ENCODE data around the gene VSIR. TPM values are rescaled to one million over a fixed set of nuclear protein-coding genes. Genes with fewer than 3 reads are reported as not detected.

VSIR gene
- total RNA-seq, 4 donors from 2014 or later: 54.3 to 77.0 (median 61.6) TPM

DNA sequence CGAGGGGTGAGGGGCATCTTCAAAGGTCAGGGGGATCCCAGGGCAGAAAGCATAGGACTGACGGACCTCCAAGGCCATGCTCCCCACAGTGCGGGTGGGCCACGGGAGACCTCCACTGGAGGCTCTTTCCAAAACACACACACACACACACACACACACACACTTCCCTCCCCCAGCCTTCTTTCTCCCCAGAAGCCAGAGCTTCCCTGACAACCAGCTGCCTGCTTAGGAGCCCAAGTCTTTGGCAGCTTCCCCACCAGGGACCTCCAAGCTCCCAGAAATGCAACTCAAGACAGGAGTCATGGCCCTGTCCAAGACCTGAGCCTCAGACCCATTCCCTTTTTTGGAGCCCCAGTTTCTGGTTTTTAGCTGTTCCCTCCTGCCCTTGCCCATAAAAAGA, 53.0 kb downstream of the VSIR start:
- no peaks in the 10 kb centered on the region for H3K36me3 ChIP-seq
- no peak overlapping the region for H3K4me3 ChIP-seq
- H3K4me1 ChIP-seq: peaks cover 2 to 10% (median 2%) of the 10 kb centered on the region in 4 donors
- intact Hi-C loops (cut with DNase I; ENCODE audit: low total_unique reads): no loop called here
- DNase-seq: no peak
- H3K27me3 ChIP-seq: no peaks in the 10 kb centered on the region
- WGBS, 2 donors (ENCODE audit: low coverage in 1 of 2): 75% methylated on average over 2 of the region's 4 CpGs; no CpG with 5 or more reads in 1 of the 2 donors
- no peaks in the 10 kb centered on the region for H3K9me3 ChIP-seq
- H3K27ac ChIP-seq: no peak overlapping the region
- in situ Hi-C loops (cut with MboI; ENCODE audit: low pct_ligation_motif_present in 1 of 4, low pct_unique_long_range_greater_than_20kb in 1 of 4, low sequenced_read_pairs in 3 of 4): loop anchor here (10.0 to 25.0 kb wide), 3 partner anchors 55 to 333 kb away; partner anchors contain the start of genes CDH23 (in 2 of the 4) and VSIR (in 1 of the 4)
- no peak for TF ChIP-seq POLR2A (IDR thresholded peaks at IDR 0.05)
- TF ChIP-seq POLR2AphosphoS5 (IDR thresholded peaks at IDR 0.05): no peak
- TF ChIP-seq EP300 (IDR thresholded peaks at IDR 0.05; ENCODE audit: low read depth): no peak
- TF ChIP-seq, protein P1, sequence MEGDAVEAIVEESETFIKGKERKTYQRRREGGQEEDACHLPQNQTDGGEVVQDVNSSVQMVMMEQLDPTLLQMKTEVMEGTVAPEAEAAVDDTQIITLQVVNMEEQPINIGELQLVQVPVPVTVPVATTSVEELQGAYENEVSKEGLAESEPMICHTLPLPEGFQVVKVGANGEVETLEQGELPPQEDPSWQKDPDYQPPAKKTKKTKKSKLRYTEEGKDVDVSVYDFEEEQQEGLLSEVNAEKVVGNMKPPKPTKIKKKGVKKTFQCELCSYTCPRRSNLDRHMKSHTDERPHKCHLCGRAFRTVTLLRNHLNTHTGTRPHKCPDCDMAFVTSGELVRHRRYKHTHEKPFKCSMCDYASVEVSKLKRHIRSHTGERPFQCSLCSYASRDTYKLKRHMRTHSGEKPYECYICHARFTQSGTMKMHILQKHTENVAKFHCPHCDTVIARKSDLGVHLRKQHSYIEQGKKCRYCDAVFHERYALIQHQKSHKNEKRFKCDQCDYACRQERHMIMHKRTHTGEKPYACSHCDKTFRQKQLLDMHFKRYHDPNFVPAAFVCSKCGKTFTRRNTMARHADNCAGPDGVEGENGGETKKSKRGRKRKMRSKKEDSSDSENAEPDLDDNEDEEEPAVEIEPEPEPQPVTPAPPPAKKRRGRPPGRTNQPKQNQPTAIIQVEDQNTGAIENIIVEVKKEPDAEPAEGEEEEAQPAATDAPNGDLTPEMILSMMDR (IDR thresholded peaks at IDR 0.05): no peak

DNA sequence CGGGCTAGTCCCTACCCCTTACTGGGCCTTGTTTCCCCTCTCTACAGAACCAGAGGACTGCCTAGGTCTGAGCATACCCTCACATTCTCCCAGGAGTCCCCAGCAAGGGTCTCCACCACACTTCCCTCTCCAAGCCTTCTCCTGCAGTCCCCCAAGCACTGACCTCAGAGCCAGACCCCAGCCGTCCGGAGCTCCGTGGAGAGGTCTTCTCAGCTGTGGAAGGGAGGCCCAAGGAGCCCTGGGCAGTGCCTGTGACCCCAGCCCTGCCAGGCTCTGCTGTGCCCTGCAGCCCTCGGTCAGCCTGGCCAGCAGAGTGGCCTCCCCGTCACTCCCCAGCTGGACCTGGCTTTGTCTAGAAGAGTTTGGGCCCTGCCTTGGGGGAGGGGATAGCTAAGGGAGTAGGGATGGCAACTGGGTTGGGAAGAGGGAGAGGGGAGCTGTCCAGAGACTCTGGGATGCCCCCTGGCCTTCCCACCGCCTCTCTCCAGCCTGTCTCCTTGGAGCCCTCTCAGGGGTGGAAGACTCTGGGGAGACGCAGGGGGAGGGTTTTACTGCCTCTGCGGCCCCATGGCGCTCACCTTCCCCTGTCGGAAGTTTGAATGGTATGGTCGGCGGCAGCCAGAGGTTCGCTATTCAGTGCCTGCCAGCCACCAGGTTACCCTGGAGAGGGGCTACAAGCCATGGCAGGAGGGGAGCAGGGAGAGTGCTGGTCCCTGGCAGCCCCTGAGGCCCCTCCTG, 53.7 kb downstream of the VSIR start, which contains the start of gene C10orf105:
C10orf105 (minus strand) TSS at position 315 of the 738 bp plus-strand sequence. CDS start 3,441 bp downstream, outside the sequence.
- Histone ChIP-seq H3K36me3 (no peaks in the 10 kb centered on the region), H3K4me1 (peaks cover 8 to 17% (median 9%) of the 10 kb centered on the region in 4 donors), H3K9me3 (no peaks in the 10 kb centered on the region), H3K27me3 (no peaks in the 10 kb centered on the region), H3K4me3 (no peak within 1 kb of the TSS), H3K27ac (peak within 1 kb of the TSS; percentile 1 to 28 (median 10))
- DNase-seq: no peak
- intact Hi-C loops (cut with DNase I; ENCODE audit: low total_unique reads) (no loop called here), in situ Hi-C loops (cut with MboI; ENCODE audit: low pct_ligation_motif_present in 1 of 4, low pct_unique_long_range_greater_than_20kb in 1 of 4, low sequenced_read_pairs in 3 of 4) (loop anchor here (10.0 to 25.0 kb wide), 3 partner anchors 55 to 332 kb away; partner anchors contain the start of genes CDH23 (in 2 of the 4) and VSIR (in 2 of the 4))
- TF ChIP-seq, protein P1 (IDR thresholded peaks at IDR 0.05): no peak
- TF ChIP-seq POLR2AphosphoS5 (IDR thresholded peaks at IDR 0.05) (no peak), EP300 (IDR thresholded peaks at IDR 0.05; ENCODE audit: low read depth) (no peak), POLR2A (IDR thresholded peaks at IDR 0.05) (no peak)
- 94 to 100% methylated on average over 3 to 13 of the region's 14 CpGs for WGBS, 2 donors (ENCODE audit: low coverage in 1 of 2)

DNA sequence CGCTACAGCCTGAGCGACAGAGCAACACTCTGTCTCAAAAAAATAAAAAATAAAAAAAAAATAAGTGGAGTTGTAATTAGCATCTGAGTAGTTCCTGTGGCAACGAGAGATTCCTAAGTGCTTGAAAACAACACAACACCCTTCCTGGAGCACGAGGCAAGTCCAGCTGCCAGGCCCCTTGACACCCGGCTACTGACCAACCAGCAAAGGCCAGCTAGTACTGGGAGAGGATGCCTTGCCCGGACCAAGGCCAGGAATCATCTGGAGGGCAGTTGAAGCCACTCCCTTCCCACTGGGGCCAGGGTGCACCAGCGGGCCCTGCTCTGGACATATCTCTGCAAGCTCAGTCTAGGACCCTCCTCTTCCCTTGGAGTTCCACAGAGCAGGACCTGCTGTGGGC, 54.3 kb downstream of the VSIR start:
- in situ Hi-C loops (cut with MboI; ENCODE audit: low pct_ligation_motif_present in 1 of 4, low pct_unique_long_range_greater_than_20kb in 1 of 4, low sequenced_read_pairs in 3 of 4): loop anchor here in 3 of 4 donors (10.0 to 25.0 kb wide), 3 partner anchors 56 to 332 kb away; partner anchors contain the start of genes CDH23 (in 2 of the 3) and VSIR (in 1 of the 3)

More for the DNA sequence above, 54.3 kb downstream of the VSIR start:
- Histone ChIP-seq H3K27ac (peak overlapping the region in 1 of 4 donors; percentile 20), H3K4me3 (no peak overlapping the region), H3K36me3 (no peaks in the 10 kb centered on the region), H3K27me3 (no peaks in the 10 kb centered on the region), H3K9me3 (no peaks in the 10 kb centered on the region), H3K4me1 (peaks cover 14 to 23% (median 15%) of the 10 kb centered on the region in 4 donors)
- no peak for DNase-seq
- 63 to 69% methylated on average over 3 to 6 of the region's 7 CpGs for WGBS, 2 donors (ENCODE audit: low coverage in 1 of 2)
- TF ChIP-seq, protein P1 (IDR thresholded peaks at IDR 0.05): no peak
- TF ChIP-seq POLR2AphosphoS5 (IDR thresholded peaks at IDR 0.05): no peak
- no peak for TF ChIP-seq EP300 (IDR thresholded peaks at IDR 0.05; ENCODE audit: low read depth)
- no peak for TF ChIP-seq POLR2A (IDR thresholded peaks at IDR 0.05)
- intact Hi-C loops (cut with DNase I; ENCODE audit: low total_unique reads): no loop called here

Data from transverse colon (tissue), 4 donors.